Activated B cell treated with CpG ODN at 0.5 μM for 24 hours (primary cell): ENCODE measurements around the gene HUS1B. TPM values are rescaled to one million over a fixed set of nuclear protein-coding genes. Genes with fewer than 3 reads are reported as not detected.

Experiments used
- ATAC-seq: fragments of 200-7000 bp; cut with Tn5 transposase; one replicate; pipeline ENCODE4 v1.10.0; 2021; ENCODE audit warnings: low read depth, mild to moderate bottlenecking, moderate library complexity
- CTCF ChIA-PET: fragments of 350-600 bp; sonication (Branson Sonifier 250); formaldehyde crosslinking; loops from one replicate; lab custom pipeline; 2021; ENCODE audit warnings: antibody characterized with exemption; lab: Charles Lee
- POLR2A ChIA-PET: fragments of 350-600 bp; sonication (Branson Sonifier 250); formaldehyde crosslinking; loops from one replicate; lab custom pipeline; 2021; ENCODE audit warnings: antibody characterized with exemption; lab: Charles Lee
- DNase-seq: peaks from one replicate; pipeline ENCODE4 v3.0.0; 2022
- H3K27ac Mint-ChIP-seq: one replicate; pipeline ENCODE4 v1.8.0; 2020; ENCODE audit warnings: mixed read lengths
- H3K27me3 Mint-ChIP-seq: one replicate; pipeline ENCODE4 v1.8.0; 2021; ENCODE audit warnings: mixed read lengths
- H3K36me3 Mint-ChIP-seq: one replicate; pipeline ENCODE4 v1.8.0; 2021; ENCODE audit warnings: low read depth, mixed read lengths
- H3K4me1 Mint-ChIP-seq: one replicate; pipeline ENCODE4 v1.8.0; 2021; ENCODE audit warnings: mixed read lengths
- H3K4me3 Mint-ChIP-seq: one replicate; pipeline ENCODE4 v1.8.0; 2020; ENCODE audit warnings: mild to moderate bottlenecking, mixed read lengths
- H3K9me3 Mint-ChIP-seq: one replicate; pipeline ENCODE4 v1.8.0; 2020; ENCODE audit warnings: mixed read lengths
- intact Hi-C: fragments of 100-400 bp; cut with micrococcal nuclease; formaldehyde crosslinking; loops from one replicate; pipeline ENCODE4 v1.15.1; 2024
- total RNA-seq: library from RNA; stranded (reverse); gene quantifications from 2 replicates; pipeline ENCODE4 v1.2.3, GENCODE V29; 2022
- TF ChIP-seq, protein P1 (sequence below): fragments of 200-600 bp; IDR thresholded peaks from one replicate; pipeline ENCODE4 v1.8.0; 2022; ENCODE audit warnings: antibody characterized with exemption, mild to moderate bottlenecking

The HUS1B gene
- total RNA-seq, 1 donor from 2014 or later, result 2.7 TPM

DNA sequence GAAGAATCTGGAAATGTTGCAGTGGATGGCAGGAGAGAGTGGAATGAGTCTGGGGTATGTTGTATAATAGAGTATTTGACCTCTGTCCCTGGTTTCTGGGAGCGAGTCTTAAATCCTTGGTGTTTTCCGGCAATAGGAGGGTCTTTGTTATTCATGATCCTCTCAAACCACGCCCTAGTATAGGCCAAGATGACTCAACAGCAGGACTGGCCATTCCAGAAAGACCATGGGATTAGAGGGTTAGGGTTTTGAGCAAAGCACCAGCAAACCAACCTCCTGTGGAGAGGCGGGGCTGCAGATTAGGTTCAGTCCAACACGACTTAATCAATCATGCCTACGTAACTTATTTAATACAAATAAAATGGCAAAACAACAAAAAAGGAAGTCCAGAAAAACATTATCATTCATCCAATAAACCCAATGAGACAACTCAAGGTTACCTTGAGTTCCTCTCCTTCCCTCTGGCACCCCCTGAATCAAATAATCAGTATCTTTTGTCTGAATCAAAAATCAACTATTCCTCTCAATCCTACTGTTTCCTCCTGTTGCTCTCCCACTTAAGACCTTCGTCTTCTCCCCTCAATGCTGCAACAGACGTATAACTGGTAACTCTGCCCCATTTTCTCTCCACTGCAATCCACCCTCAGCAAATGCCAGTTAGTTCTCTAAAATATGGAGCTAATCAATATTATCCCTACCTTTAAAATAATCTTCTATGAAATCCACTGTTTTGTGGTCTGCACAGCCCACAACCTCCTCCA is 15.5 kb downstream of the HUS1B start:
- intact Hi-C loops, result no loop called here
- ATAC-seq (no peak), DNase-seq (no peak)
- H3K4me3 Mint-ChIP-seq, result no peak overlapping the region
- H3K27ac Mint-ChIP-seq, result no peak overlapping the region
- H3K4me1 Mint-ChIP-seq, result peaks cover 31% of the 10 kb centered on the region
- ChIA-PET CTCF (interaction anchor here (0.7 to 1.1 kb wide), 2 partner anchors 66 to 81 kb away, joined by 3 read pairs; no protein-coding TSS in a partner anchor), POLR2A (no interaction called here)
- TF ChIP-seq, protein P1, sequence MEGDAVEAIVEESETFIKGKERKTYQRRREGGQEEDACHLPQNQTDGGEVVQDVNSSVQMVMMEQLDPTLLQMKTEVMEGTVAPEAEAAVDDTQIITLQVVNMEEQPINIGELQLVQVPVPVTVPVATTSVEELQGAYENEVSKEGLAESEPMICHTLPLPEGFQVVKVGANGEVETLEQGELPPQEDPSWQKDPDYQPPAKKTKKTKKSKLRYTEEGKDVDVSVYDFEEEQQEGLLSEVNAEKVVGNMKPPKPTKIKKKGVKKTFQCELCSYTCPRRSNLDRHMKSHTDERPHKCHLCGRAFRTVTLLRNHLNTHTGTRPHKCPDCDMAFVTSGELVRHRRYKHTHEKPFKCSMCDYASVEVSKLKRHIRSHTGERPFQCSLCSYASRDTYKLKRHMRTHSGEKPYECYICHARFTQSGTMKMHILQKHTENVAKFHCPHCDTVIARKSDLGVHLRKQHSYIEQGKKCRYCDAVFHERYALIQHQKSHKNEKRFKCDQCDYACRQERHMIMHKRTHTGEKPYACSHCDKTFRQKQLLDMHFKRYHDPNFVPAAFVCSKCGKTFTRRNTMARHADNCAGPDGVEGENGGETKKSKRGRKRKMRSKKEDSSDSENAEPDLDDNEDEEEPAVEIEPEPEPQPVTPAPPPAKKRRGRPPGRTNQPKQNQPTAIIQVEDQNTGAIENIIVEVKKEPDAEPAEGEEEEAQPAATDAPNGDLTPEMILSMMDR, result no peak
- peaks cover 5% of the 10 kb centered on the region for H3K9me3 Mint-ChIP-seq
- H3K36me3 Mint-ChIP-seq, result peaks cover 18% of the 10 kb centered on the region
- H3K27me3 Mint-ChIP-seq, result no peaks in the 10 kb centered on the region

GRCh38 chr6:636488-636887 is 20.4 kb downstream of the HUS1B start:
- Mint-ChIP-seq H3K36me3 (peaks cover 52% of the 10 kb centered on the region), H3K4me3 (no peak overlapping the region), H3K27ac (no peak overlapping the region), H3K4me1 (peaks cover 7% of the 10 kb centered on the region), H3K27me3 (no peaks in the 10 kb centered on the region), H3K9me3 (no peaks in the 10 kb centered on the region)
- DNase-seq, result no peak
- peak; percentile 31 for ATAC-seq
- intact Hi-C loops, result no loop called here
- POLR2A ChIA-PET, result no interaction called here
- CTCF ChIA-PET, result no interaction called here
- TF ChIP-seq, protein P1, result no peak

DNA sequence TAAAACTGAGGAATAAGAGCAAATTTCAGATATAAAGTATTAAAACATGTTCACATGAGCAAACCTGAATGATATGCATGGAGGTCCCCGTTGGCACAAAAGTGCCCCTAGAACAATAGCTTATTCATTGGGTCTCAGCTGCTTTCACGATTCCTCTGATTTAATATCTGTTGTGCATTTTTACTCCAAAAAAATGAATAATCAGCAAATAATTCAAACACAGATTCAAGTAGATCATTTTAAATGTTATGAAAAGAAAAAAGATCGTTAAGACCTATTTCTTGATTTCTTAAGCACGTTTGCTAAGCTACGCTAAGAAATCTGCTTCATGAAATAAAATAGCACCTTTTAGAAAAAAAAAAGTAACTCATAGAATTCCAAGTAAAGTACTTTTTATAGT is 21.7 kb downstream of the HUS1B start:
- Mint-ChIP-seq H3K27ac (no peak overlapping the region), H3K4me3 (no peak overlapping the region), H3K9me3 (no peaks in the 10 kb centered on the region), H3K36me3 (peaks cover 52% of the 10 kb centered on the region), H3K4me1 (peaks cover 5% of the 10 kb centered on the region), H3K27me3 (no peaks in the 10 kb centered on the region)
- POLR2A ChIA-PET, result no interaction called here
- TF ChIP-seq, protein P1, result no peak
- CTCF ChIA-PET, result no interaction called here
- intact Hi-C loops, result no loop called here
- no peak for DNase-seq
- ATAC-seq, result no peak

DNA sequence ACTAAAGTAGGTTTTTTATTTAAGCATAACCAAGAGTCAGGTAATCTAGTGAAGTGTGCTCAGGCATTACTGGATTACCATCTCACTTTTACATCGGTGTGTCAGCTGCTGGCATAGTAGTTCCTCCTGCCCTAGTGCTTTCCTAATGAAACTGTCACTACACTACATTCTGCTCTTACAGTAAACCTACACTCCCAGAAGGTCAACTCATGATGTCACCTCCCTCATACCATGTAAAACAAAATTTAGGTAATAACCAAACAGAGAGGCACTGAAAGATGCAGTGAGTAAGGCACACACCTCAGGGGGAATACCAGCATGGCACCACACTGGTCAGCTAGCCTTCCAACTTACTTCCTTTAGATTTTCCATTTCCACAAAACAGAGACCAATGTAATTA is 23.3 kb downstream of the HUS1B start:
- TF ChIP-seq, protein P1, result no peak
- no peak for ATAC-seq
- intact Hi-C loops, result no loop called here
- ChIA-PET CTCF (no interaction called here), POLR2A (no interaction called here)
- no peak overlapping the region for H3K27ac Mint-ChIP-seq
- no peak for DNase-seq
- no peaks in the 10 kb centered on the region for H3K9me3 Mint-ChIP-seq
- H3K4me1 Mint-ChIP-seq, result peaks cover 14% of the 10 kb centered on the region
- peaks cover 58% of the 10 kb centered on the region for H3K36me3 Mint-ChIP-seq
- no peaks in the 10 kb centered on the region for H3K27me3 Mint-ChIP-seq
- no peak overlapping the region for H3K4me3 Mint-ChIP-seq

DNA sequence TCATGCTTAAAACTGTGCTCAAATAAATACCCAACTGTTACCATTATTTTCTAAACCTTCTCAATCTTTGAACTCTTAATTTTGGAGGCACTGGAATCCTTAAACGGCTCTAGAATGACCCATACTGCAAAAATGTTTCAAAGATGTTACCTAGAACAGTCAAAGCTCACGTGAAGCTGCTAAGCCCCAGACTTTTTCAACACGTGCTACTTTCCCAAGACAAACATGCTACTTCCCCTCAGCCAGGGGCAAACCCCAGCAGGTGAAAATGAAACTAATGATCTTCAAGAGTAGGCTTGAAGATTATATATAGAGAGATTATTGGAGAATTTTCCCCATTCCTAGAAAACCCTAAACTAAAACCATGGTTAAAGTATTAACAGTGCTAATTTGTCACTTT is 28.1 kb downstream of the HUS1B start:
- peaks cover 15% of the 10 kb centered on the region for H3K4me1 Mint-ChIP-seq
- TF ChIP-seq, protein P1, result no peak
- no peak overlapping the region for H3K4me3 Mint-ChIP-seq
- intact Hi-C loops, result loop anchor here (5.0 kb wide), 1 partner anchor 84 kb away; no protein-coding TSS in a partner anchor
- DNase-seq (no peak), ATAC-seq (no peak)
- peak overlapping the region; percentile 35 for H3K27ac Mint-ChIP-seq
- no peaks in the 10 kb centered on the region for H3K27me3 Mint-ChIP-seq
- H3K36me3 Mint-ChIP-seq, result peaks cover 52% of the 10 kb centered on the region
- ChIA-PET CTCF (no interaction called here), POLR2A (no interaction called here)
- no peaks in the 10 kb centered on the region for H3K9me3 Mint-ChIP-seq
